Esophagus squamous epithelium (tissue), 4 donors: ENCODE results near the gene CCDC40.

Source experiments
- POLR2A ChIP-seq, 4 donors: fragments of 450-650 bp; IDR thresholded peaks; one replicate each; pipeline ENCODE4 v1.6.1; 2017; ENCODE audit warnings: antibody characterized with exemption in 4 of 4, mild to moderate bottlenecking in 4 of 4, moderate library complexity in 3 of 4
- TF ChIP-seq, protein P1 (sequence below), 6 experiments: fragments of 450-650 bp in 4 of 6; fragments of 200-600 bp in 2 of 6; sonication (generic) in 2 of 6; IDR thresholded peaks; one replicate each; pipeline ENCODE4 v1.5.1; 2016 to 2019; ENCODE audit warnings: antibody characterized with exemption in 6 of 6, mild to moderate bottlenecking in 4 of 6, moderate library complexity in 4 of 6

DNA sequence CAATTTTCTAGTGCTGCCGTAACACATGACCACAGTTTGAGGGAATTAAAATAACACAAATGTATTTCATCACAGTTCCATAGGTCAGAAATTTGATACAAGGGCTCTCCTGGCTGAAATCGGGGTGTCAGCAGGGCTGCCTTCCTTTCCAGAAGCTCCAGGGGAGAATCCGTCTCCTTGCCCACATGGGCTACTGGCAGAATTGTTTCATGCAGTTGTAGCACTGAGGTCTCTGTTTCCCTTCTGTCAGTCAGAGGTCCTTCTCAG lies 89.9 kb downstream of the CCDC40 start:
- TF ChIP-seq POLR2A (IDR thresholded peaks at IDR 0.05) = no peak
- TF ChIP-seq, protein P1, sequence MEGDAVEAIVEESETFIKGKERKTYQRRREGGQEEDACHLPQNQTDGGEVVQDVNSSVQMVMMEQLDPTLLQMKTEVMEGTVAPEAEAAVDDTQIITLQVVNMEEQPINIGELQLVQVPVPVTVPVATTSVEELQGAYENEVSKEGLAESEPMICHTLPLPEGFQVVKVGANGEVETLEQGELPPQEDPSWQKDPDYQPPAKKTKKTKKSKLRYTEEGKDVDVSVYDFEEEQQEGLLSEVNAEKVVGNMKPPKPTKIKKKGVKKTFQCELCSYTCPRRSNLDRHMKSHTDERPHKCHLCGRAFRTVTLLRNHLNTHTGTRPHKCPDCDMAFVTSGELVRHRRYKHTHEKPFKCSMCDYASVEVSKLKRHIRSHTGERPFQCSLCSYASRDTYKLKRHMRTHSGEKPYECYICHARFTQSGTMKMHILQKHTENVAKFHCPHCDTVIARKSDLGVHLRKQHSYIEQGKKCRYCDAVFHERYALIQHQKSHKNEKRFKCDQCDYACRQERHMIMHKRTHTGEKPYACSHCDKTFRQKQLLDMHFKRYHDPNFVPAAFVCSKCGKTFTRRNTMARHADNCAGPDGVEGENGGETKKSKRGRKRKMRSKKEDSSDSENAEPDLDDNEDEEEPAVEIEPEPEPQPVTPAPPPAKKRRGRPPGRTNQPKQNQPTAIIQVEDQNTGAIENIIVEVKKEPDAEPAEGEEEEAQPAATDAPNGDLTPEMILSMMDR (IDR thresholded peaks at IDR 0.05) = no peak
